NCI-H1436 (cell line): ENCODE results near the gene ARSD.
"Not testable (repeated sequence)": the region's sequence is repeated elsewhere in the genome, so short reads cannot be mapped to it uniquely, and the experiment has no call there.

Experiments used
- DNase-seq: peaks from one replicate; lab custom pipeline; 2025; lab: John Stamatoyannopoulos, UW

Gene ARSD

GRCh38 chrX:2892816-2893215, 36.3 kb downstream of the ARSD start:
- DNase-seq = no peak

DNA sequence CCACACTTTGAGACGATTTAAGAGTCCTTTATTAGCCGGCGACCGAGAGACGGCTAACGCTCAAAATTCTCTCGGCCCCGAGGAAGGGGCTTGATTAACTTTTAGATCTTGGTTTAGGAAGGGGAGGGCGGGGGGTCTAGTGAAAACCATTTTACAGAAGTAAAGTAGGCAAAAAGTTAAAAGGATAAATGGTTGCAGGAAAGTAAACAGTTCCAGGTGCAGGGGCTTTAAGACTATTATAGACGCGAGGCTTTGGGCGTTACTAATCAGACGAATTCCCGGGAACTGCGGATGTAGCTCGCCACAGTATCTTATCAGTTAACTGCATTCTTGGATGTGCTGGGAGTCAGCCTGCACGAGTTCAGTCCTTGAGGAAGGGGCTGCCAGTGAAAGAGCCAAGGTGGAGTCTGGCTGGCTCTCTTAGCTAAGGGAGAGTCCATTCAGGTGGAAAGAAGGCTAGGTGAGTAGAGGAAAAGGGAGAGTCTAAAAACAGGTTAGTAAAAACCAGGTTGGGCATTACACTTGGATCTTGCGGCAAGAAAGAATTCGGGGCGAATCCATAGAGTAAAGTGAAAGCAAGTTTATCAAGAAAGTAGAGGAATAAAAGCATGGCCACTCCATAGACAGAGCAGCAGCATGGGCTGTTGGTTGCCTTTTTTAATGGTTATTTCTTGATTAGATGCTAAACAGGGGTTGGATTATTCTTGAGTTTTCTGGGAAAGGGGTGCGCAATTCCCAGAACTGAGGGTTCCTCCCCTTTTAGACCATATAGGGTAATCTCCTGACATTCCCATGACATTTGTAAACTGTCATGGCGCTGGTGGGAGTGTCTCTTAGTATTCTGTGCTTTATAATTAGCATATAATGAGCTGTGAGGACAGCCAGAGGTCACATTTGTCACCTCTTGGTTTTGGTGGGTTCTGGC, 38.3 kb downstream of the ARSD start:
- DNase-seq = not testable (repeated sequence)

- DNase-seq = not testable (repeated sequence)
These were observed 39.2 kb downstream of the ARSD start for GRCh38 chrX:2889706-2890490.

- DNase-seq = no peak
These were observed 40.0 kb downstream of the ARSD start for GRCh38 chrX:2889045-2889605.

DNA sequence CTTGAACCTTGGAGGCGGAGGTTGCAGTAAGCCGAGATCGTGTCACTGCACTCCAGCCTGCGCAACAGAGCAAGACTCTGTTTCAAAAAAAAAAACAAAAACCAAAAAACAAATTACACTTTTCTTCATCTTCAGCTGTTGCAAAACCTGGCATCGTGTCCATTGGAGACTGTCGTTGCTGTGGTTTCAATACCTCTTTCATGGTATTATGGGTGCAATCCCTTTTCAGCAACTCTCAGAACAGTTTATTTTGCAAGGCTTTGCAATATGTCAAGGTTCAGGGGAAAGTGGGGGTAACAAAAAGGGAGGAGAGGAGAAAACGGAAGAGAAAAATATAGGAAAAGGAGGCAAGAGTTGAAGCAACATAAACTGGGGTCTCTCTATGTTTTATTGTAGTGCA, 40.8 kb downstream of the ARSD start:
- DNase-seq = no peak

- DNase-seq = no peak
These were observed 45.4 kb downstream of the ARSD start for GRCh38 chrX:2883770-2884169.

DNA sequence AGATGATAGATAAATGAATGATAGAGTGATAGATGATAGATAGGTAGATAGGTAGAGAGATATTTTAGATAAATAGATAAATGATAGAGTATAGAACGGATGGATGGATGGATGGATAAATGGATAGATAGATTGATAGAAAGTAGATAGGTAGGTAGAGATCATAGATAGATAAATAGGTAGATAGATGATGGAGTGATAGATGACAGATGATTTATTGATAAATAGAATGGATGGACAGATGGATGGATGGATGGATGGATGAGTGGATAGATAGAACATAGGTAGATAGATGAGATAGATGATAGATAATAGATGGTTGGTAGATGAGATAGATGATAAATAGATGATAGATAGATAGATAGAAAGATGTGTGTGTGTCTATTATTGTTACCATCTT, 49.5 kb downstream of the ARSD start:
- no peak for DNase-seq

GRCh38 chrX:2878563-2878962, 50.6 kb downstream of the ARSD start:
- DNase-seq = no peak

GRCh38 chrX:2875798-2876399, 53.2 kb downstream of the ARSD start:
- DNase-seq = no peak

DNA sequence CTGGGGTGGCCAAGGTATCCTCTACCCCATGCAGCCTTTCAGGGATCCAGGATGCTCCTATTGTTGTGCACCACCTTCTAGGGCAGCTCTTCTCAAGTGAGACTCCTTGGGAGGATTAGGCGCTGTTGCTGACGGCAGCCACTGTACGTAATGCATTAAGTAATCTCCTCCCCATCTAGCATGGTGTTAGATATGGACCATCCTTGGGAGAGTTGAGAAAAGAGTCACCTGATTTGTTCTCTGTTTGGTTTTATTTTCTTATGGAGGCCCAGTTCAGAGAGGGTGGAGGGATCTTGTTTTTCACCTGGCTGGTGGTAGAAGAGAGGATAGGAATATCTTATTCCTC, 54.0 kb downstream of the ARSD start:
- DNase-seq = no peak

GRCh38 chrX:2874222-2875135, 54.7 kb downstream of the ARSD start:
- DNase-seq = no peak

DNA sequence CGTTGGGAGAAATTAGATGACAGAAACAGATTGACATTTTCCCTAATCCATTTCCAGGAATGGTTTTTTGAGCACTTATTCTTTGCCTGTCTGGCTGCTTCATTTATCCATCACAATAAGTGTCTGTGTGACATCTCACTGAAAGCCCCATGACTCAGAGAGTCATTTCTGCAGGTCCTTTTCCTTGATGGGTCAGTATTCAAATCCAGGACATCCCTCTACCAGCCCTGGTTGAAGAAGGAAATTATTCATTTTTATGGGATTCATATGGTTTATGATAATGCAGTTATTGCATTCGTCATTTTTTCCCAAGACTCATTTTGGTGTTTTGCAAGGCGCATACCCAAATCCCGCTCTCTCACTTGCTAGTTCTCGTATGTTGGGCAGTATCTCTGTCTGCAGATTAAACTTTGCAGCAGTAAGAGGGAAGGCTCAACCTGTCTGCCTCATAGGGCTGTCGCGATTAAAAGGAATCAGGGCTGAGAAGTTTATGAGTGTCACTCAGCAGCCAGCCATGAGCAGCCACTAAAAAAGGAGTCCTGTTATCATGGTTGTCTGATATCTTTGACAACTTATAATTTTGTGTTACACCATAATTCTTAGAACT, 56.4 kb downstream of the ARSD start:
- DNase-seq = no peak

DNA sequence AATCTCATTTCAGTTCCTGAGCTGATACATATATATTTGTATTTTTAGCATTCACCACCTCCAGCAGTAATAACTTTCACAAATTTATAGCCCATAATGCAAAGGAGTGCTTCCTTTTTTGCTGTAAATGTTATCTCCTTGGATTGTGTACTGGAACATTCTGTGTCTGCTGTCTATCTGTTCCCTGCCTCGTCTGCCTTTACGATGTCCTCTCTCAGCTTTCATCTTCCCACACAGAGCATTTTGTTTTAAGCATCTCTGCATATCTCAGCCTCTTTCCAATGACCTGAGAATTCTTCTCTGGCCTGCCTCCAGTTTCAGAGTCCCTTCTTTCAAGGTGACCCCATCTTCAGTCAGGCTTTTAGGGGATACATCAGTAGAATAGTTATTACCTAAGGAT, 57.3 kb downstream of the ARSD start:
- DNase-seq = no peak

DNA sequence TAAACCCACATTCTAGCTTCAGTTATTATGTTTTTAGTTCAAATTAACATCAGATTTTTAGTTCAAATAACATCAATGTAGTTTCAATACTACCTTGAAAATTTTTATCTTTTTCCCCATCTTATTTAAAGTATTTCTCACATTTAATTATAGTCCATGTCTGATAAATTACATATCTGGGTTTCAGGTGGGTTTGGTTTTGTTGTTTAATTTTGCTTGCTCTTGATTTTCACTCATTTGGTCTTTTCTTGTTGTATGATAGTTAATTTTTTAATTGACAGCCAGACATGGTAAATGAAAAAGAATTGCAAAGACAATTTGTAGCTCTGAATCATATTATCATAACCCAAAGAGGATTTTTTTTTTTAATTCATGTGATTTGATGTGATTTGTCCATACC, 58.5 kb downstream of the ARSD start:
- no peak for DNase-seq

- DNase-seq = no peak
These were observed 61.9 kb downstream of the ARSD start for GRCh38 chrX:2867206-2867605.

DNA sequence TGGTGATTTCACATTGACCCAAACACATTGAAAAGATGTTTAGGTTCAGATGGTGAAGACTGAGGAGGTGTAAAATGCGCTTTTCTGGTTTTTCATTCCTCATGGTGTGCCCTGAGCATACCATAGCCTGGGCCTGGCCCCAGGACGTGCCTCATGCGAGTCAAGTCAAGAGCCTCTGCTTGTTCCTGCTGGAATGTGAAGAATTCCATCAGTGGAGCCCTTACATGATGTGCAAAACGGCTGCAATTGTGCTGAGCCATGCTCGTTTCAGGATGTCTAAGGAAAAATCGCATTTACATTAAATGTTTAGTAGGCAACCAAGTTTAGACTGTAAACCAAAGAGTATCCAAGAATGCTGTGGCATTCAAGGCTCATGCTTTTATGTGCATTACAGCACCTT, 65.5 kb downstream of the ARSD start:
- no peak for DNase-seq

GRCh38 chrX:2862404-2862803, 66.7 kb downstream of the ARSD start:
- no peak for DNase-seq

- no peak for DNase-seq
These were observed 69.8 kb downstream of the ARSD start for GRCh38 chrX:2859197-2859797.

DNA sequence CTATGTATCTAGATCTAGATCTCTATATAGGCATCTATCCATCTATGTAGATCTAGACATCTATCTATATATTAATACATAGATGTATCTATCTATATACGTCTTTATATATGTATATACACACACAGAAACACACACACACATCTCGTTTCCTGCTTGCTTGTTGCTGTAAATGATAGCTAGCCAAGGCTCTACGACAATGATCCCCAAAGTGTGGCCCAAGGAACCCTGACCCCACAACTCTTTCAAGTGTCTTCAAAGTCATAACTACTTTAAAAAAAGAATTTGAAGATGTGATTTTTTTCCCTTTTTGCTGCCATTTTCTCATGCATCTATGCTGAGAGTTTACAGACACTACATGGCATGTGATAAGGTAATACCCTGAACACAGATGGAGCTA, 71.6 kb downstream of the ARSD start:
- no peak for DNase-seq

DNA sequence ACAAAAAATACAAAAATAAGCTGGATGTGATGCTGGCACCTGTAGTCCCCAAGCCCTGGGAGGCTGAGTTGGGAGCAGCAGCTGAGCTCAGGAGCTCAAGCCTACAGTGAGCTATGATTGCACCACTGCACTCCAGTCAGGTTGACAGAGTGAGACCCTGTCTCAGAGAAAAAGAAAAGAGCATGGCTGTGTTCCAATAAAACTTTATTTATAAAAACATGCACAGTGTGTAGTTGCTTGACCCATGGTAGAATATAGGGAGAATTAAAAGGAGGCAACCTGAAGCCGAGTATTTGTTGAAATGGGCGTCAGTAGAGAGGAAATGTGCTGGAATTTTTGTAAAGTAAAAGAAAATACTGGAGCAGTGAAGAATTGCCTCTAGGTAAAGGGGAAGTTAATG, 73.4 kb downstream of the ARSD start:
- DNase-seq = no peak

DNA sequence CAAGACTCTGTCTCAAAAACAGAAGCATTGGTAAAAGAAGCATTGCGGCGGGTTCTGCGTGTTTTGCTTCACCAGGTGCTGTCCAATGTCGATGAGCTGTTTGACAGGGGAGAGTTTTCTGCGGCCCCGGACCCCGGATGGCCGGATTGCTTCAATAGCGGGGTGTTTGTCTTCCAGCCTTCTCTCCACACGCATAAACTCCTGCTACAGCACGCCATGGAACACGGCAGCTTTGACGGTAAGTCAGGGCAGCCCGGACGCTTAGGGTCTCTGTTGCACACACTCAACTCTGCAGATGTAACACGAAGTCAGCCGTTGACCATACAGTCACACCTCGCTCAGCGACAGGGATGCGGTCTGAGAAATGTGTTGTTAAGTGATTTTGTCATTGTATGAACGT, 74.2 kb downstream of the ARSD start:
- DNase-seq = no peak
